Activated CD8-positive, alpha-beta memory T cell treated with anti-CD3 and anti-CD28 coated beads for 48 hours (primary cell): ENCODE measurements around the gene TARS3.

Experiments
- DNase-seq, 3 experiments: peaks; one replicate each; pipeline ENCODE4 v3.0.0-alpha.2; 2020; ENCODE audit warnings: low read depth in 2 of 3, low spot score in 2 of 3

The TARS3 gene

GRCh38 chr15:101702077-101702476 lies 22.2 kb downstream of the TARS3 start:
- no peak for DNase-seq

DNA sequence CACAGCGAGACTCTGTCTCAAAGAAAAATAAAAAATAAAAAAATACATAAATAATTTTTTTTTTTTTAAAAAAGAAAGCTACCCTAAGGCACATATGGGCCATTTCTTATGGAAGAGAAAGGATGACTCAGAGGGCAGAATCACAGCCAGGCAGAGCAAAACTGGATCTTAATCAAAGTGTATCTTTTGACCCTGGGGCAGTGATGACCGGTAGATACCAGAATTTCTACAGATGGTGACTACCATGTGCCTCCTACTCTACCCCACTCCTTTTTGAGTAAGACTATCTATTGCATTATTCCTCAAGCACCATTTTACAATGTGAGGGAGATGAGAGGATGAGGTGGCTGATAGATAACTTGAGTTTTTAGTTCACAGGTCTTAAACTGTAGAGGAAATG lies 26.0 kb downstream of the TARS3 start:
- no peak for DNase-seq

DNA sequence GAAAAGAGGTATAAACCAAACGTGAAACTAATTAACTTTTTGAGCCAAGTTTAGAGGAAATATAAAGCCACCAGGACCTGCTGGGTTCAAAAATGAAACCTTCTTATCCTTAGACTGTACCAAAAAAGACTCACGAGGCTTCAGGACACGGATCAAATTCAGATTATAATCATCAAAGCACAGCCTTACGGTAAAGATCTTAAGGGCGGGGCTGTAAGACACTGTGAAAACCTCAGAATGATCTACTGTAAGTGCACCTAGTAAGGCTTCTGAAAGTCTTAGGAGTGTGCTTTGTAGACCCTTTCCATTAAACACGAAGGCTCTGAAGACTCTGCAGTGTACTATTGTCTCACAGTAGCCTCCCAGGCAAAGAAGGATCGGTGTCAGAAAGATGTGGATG lies 26.8 kb downstream of the TARS3 start:
- no peak for DNase-seq

DNA sequence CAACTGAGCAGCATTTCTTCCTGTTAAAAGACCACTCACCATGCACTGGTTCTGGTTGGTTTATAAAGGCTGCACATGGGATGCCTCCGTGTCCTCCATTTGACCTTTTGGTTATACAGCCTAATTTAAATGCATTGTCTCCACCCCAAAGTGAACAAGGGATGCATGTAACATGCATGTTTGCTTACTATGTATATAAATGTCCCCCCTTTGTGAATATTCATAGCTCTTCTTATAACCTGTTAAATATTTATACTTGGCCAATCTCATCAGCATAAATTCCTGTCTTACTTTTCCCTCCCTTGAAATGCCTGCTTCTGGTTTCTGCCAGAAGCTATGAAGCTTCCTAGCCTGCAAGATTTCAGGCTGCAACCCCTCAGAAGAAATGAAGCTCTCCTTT lies 27.4 kb downstream of the TARS3 start:
- DNase-seq, result no peak

GRCh38 chr15:101694261-101694660 lies 30.0 kb downstream of the TARS3 start:
- no peak for DNase-seq

- DNase-seq, result no peak
Measured at GRCh38 chr15:101692801-101693598, 31.3 kb downstream of the TARS3 start.

- peak in 1 of 3 experiments; percentile 8 for DNase-seq
Measured at GRCh38 chr15:101689901-101690300, 34.4 kb downstream of the TARS3 start.

- no peak for DNase-seq
Measured at GRCh38 chr15:101686718-101687117, 37.6 kb downstream of the TARS3 start.

DNA sequence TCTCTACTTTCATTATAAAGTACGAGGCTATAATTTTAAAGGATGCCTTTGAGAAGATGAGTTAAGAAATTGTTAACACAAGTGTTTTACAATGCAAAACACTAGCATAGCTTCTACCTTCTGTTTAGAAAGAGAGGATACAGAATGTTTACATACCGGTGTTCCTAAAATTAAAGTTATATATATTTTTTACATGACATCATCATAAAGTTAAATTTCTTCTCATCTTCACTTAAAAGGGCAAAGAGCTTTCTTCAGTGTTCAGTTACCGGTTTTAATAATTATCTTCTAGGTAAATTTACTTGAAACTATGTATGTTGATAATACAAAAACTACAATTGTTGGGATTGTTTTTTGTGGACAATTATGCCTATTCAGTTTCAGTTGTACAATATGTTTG lies 39.4 kb downstream of the TARS3 start:
- DNase-seq, result no peak

DNA sequence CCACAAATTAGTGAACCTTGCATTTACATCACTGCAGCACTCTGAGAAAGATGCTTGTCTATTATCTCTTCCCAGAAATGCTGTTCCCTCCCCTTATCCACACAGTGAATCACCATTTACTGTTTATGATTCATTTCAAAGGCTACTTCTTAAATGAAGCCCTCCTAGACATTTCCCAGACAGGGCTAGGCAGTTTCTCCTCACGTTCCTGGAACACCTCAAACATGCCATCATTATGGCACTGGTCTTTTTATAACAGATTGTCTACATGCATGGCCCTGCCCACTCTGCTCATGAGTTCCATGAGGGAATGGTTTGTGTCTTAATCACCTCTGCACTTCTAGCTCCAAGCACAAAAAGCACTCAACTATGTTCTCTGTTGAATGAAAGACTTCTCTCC lies 39.9 kb downstream of the TARS3 start:
- no peak for DNase-seq

GRCh38 chr15:101679806-101680205 lies 44.5 kb downstream of the TARS3 start:
- DNase-seq, result no peak

DNA sequence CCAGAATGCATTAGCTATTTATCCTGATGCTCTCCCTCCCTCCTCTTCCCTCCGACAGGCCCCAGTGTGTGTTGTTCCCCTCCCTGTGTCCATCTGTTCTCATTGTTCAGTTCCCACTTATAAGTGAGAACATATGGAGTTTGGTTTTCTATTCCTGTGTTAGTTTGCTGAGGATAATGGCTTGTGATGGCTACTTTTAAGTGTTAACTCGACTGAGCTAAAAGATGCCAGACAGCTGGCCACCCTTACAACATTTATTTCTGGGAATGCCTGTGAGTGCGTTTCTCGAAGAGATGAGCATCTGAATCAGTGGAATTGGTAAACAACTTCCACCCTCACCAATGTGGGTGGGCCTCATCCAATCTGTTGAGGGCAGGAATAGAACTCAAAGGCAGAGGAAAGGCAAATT lies 47.3 kb downstream of the TARS3 start:
- DNase-seq, result no peak

- no peak for DNase-seq
Measured at GRCh38 chr15:101675796-101676582, 48.3 kb downstream of the TARS3 start.

DNA sequence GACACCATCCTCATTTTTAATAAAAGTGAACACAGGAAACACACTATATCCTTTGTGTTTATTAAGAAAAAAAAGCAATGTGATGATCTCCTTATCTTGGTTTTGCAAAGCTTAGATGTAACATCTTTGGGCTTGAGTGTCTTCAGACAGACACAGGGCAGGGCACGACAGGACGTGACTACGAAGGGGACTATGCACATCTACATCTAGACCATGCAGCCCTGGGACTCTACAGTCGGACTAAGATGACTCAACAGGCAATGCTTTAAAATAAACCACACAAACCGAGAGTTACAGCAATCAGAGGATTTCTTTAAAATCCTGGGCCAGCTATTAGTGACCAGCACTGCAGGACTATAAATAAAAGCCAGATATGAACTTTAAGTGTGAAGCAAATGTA lies 49.3 kb downstream of the TARS3 start:
- no peak for DNase-seq

GRCh38 chr15:101672298-101672697 lies 52.0 kb downstream of the TARS3 start:
- DNase-seq, result no peak

DNA sequence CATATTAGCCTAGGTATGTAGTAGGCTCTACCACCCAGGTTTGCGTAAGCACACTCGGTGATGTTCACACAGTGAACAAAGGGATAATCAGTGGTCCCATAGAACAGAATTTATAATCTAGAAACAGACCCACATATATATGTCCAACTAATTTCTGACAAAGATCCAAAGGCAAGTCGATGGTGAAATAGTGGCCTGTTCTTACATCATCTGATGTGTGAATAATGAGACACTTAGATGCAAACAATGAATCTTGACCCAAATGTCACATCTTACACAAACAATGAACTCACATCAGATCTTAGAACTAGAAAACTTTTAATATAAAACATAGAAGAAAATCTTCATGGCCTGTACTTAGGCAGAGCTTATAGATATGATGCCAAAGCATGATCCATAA lies 54.5 kb downstream of the TARS3 start:
- no peak for DNase-seq

DNA sequence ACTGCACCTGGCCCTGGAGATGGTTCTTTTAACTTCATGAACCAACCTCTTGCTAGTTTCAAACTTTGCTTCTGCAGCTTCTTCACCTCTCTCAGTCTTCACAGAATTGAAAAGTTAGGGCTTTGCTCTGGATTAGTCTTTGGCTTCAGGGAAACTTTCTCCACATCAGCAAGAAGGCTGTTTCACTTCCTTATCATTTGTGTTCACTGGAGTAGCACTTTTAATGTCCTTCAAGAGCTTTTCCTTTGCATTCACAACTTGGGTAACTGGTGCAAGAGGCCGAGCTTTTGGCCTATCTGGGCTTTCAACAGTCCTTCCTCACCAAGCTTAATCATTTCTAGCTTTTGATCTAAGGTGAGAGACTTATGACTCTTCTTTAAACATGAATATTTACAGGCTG lies 56.4 kb downstream of the TARS3 start:
- DNase-seq, result no peak

- no peak for DNase-seq
Measured at GRCh38 chr15:101664303-101664913, 59.9 kb downstream of the TARS3 start.

DNA sequence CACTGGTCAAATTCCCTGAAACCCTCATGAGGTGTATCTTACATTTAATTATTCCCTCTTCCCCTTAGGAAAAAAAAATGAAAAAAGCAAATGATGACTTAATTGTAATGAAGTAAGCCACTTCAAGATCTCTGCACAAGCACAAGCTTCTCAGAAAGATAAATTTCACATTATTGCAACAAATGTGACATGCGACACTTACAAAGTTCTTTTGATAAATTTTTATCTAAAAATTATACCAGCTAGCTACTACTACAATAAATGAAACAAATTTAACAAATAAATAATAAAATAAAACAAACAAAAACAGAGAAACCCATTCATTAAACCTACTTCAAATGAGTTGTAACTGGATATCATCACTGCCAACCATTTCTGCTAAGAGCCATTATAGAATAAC lies 62.1 kb downstream of the TARS3 start:
- DNase-seq, result no peak

GRCh38 chr15:101660005-101660404 lies 64.3 kb downstream of the TARS3 start:
- no peak for DNase-seq

DNA sequence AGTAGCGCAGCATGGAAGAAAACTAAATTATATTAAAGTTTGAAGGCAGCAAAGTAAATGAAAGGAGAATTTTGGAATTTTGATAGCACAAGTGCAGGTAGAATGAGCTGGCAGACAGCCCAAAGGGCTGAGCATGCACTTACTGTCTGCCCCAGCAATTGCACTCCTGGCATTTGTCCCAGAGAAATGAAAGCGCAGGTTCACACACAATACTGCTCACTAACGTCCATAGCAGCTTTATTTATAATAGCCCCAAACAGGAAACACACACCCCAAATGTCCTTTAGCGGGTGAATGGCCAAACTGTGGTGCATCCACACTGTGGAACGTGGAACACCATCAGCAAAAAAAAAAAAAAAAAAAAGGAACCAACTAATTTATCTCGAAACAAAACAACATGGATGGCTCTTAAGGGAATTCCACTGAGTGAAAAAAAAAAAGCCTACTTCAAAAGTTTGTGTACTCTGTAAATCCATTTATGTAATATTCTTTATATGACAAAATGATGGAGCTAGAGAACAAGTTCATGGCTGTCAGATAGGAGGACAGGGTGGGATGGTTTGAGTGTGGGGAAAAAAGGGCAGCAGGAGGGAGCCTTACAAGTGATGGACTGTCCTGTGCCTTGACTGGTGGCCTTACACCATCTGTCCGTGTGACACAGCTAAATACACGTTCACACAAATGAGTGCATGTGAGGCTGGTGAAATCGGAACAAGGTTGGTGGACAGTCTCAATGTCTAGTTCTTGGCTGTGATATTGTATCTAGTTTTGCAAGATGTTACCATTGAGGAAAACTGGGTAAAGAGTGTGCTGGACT lies 66.1 kb downstream of the TARS3 start:
- DNase-seq, result no peak
